GM12865 (cell line): Measurements from ENCODE around the gene ARMC3.

Source experiments
- DNase-seq: peaks from one replicate; pipeline ENCODE4 v3.0.0; 2010; ENCODE audit warnings: low read depth
- H3K4me3 ChIP-seq: 2 replicates; pipeline ENCODE4 v1.5.1; 2011; ENCODE audit warnings: mild to moderate bottlenecking, low read depth, low read length, control low read depth
- TF ChIP-seq, protein P1 (sequence below): IDR thresholded peaks from 2 replicates; pipeline ENCODE4 v1.5.1; 2011; ENCODE audit warnings: low read length, control low read depth, low read depth, inconsistent platforms; ENCODE audit not compliant: insufficient read depth; ENCODE audit errors: missing control alignments

ARMC3 gene

GRCh38 chr10:22927661-22928403 is at the start of gene ARMC3:
TSS of gene ARMC3 (plus strand) at chr10:22928053. CDS start at chr10:22931997, 3,944 bp downstream.
- peak within 1 kb of the TSS; percentile 56 for H3K4me3 ChIP-seq
- TF ChIP-seq, protein P1, sequence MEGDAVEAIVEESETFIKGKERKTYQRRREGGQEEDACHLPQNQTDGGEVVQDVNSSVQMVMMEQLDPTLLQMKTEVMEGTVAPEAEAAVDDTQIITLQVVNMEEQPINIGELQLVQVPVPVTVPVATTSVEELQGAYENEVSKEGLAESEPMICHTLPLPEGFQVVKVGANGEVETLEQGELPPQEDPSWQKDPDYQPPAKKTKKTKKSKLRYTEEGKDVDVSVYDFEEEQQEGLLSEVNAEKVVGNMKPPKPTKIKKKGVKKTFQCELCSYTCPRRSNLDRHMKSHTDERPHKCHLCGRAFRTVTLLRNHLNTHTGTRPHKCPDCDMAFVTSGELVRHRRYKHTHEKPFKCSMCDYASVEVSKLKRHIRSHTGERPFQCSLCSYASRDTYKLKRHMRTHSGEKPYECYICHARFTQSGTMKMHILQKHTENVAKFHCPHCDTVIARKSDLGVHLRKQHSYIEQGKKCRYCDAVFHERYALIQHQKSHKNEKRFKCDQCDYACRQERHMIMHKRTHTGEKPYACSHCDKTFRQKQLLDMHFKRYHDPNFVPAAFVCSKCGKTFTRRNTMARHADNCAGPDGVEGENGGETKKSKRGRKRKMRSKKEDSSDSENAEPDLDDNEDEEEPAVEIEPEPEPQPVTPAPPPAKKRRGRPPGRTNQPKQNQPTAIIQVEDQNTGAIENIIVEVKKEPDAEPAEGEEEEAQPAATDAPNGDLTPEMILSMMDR: no peak
- peak; percentile 65 for DNase-seq

DNA sequence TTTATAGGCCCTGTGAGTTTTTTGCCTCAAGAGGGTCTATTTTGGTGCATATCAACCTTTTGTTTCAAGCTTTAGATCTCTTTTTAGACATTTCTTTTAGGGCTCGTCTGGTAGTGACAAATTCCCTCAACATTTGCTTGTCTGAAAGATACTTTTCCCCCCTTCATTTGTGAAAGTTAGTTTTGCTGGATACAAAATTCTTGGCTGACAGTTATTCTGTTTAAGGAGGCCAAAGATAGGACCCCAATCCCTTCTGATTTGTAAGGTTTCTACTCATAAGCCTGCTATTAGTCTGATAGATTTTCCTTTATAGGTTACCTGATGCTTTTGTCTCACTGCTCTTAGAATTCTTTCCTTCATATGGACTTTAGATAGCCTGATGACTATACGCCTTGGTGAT is 36.1 kb upstream of the ARMC3 start:
- H3K4me3 ChIP-seq: no peak overlapping the region
- no peak for DNase-seq
- TF ChIP-seq, protein P1: no peak

DNA sequence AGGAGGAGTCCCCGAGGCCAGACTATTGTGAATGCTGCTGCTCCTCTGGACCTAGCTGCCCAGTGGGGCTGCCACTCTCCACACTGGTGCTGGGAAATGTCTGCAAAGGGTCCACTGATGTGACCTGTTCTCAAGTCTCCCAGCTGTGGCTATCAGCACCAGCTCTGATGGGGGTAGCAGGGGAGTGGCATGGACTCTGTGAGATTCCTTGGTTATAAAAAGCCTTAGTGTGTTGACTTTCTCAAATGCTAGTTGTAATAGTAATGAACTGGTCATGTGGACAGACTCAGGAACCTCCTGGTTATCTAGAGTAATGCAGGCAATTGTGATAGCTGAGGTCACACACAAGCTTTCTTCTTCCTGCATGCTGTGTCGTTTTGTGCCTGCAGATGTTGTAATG is 34.1 kb upstream of the ARMC3 start:
- TF ChIP-seq, protein P1: no peak
- H3K4me3 ChIP-seq: no peak overlapping the region
- no peak for DNase-seq

DNA sequence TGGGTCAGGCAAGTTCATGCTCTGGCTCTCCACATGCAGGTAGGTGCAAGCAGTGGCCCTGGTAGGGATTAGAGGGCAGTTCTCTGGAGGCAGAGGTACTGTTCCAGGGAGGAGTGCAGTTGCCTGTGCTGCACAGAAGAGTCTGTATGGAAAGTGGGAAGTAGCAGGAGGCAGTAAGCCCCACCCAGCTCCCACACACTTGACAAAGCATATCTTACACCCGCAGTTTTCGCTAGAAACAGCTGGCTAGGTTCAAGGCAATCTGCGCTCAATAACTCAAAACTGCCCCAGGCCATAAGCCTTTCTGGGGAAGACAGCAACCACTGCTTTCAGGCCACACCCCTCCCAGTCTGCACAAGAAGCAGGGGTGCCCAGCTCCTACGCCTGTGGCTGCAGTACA is 33.1 kb upstream of the ARMC3 start:
- no peak overlapping the region for H3K4me3 ChIP-seq
- no peak for DNase-seq
- TF ChIP-seq, protein P1: no peak

- no peak overlapping the region for H3K4me3 ChIP-seq
- TF ChIP-seq, protein P1: no peak
- no peak for DNase-seq
Observed at GRCh38 chr10:22895252-22895651, 32.6 kb upstream of the ARMC3 start.

DNA sequence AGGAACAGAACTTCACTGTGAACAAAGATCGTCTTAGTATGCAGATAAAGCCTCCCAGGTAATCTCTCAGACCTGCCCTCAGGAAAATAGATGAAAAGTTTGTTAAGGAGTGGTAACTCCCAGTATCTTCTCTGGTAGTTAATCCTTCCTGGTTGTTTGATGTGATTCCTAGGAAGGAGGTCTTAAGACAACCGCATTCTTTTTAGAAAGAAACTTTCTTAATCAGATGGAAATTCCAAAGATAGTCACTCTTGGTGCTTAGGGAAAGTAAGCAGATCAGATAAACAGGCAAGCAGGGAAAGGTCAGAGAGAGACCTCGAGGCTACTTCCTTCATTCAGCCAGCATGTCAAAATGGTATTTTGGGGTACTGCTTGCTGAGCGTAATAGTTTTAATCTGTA is 30.5 kb upstream of the ARMC3 start:
- DNase-seq: no peak
- TF ChIP-seq, protein P1: no peak

DNA sequence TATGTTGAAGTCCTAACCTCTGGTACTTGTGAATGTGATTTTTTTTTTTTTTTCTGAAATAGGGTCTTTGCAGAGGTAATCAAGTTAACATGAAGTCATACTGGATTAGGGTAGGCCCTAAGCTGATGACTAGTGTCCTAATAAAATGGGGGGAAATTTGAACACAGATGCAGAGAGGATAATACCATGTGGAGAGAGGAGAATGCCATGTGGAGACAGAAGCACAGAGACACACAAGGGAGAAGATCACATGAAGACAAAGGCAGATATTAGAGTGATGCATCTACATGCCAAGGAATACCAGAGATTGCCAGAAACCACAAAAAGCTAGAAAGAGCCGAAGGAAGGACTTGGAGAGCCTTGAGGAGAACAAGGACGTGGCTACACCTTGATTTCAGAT is 28.5 kb upstream of the ARMC3 start:
- TF ChIP-seq, protein P1: no peak
- H3K4me3 ChIP-seq: no peak overlapping the region
- no peak for DNase-seq

More for the DNA sequence above, 30.5 kb upstream of the ARMC3 start:
- H3K4me3 ChIP-seq: no peak overlapping the region
